Measurements from ENCODE around the gene H3-3A.

The H3-3A gene

DNA sequence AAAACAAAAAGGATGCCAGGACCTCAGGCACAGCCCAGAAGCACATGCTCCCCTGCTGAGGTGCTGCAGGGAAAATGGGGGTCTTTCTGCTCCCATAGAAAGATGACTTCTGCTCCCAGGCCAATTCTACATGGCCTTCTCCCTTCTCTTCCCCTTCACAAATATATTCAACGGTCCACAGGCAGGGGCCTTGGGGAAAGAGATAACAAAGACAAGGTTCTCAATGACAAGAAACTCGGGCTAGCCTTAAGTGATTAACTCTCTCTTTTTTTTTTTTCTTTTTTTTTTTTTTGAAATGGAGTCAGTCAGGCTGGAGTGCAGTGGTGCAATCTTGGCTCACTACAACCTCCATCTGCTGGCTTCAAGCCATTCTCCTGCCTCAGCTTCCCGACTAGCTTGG is 54.2 kb downstream of the H3-3A start:
- no peak for DNase-seq

DNA sequence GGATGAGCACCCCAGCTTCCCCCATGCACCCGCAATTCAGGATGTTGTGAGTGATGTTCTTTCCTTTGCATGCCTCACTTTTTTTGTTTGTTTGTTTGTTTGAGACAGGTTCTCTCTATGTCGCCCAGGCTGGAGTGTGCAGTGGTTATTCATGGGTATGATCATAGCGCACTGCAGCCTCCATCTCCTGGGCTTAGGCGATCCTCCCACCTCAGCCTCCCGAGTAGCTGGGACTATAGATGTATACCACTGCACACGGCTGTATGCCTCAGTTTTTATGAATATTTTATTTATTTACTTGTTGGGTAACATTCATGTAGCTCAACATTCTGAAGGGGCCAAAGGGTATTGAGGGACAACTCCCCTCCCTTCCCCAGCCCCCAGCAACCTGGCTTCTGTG is 54.8 kb downstream of the H3-3A start:
- DNase-seq = no peak

DNA sequence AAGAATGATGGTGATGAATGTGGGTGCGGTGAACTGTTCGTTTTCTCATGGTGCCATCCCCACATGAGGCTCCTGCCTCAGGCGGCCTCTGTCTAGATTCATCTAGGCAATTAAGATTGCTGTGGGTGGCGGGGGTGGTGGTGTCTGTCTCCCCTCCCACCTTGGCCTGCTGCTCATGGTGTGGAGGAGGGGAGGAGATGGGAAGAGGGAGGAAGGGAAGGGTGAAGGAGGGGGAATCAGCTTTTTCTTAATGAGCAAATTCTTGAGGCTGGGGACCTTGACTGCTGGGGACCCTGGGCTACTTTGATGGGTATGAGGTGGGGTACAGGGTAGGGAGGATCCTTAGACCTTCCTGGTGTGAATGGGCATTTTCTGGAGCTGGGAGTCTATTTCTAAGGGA is 55.8 kb downstream of the H3-3A start:
- no peak for DNase-seq

DNA sequence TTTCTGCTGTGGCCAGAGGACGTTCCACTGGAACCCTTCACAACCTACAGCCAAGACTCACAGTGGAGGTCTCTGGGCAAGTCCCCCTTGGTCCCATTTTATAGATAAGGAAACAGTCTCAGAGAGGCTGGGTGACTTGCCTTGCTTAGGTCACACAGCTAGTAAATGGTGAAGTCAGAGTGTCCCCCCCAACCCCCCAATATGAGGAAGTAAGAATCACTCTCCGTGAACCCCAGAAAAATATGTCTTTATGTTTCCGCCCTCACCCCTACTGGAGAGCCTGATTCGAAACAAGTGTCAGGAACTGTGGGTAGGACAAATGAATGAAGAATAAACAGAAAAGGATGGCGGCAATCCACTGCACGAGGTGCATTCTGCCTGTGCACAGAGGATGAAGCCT is 56.7 kb downstream of the H3-3A start:
- DNase-seq = no peak

DNA sequence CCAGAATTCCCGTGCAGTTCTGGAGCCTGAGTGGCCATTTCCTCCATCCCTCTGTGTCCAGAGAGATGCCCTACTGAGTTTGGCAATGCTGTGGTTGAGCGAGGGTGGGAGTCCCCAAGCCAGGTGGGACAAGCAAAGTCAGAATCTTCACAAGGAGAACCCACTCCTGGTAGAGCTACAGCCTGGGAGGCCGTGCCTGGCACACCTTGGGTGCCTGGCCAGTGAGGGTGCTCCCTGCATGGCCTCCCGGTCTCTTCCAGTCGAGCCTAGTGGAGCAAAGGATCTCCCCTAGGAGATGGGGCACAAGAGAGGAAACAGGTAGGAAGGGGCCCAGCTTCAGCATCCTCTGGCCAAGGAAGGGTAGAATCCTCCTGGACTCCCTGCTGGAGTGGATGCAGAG is 57.9 kb downstream of the H3-3A start:
- no peak for DNase-seq

DNA sequence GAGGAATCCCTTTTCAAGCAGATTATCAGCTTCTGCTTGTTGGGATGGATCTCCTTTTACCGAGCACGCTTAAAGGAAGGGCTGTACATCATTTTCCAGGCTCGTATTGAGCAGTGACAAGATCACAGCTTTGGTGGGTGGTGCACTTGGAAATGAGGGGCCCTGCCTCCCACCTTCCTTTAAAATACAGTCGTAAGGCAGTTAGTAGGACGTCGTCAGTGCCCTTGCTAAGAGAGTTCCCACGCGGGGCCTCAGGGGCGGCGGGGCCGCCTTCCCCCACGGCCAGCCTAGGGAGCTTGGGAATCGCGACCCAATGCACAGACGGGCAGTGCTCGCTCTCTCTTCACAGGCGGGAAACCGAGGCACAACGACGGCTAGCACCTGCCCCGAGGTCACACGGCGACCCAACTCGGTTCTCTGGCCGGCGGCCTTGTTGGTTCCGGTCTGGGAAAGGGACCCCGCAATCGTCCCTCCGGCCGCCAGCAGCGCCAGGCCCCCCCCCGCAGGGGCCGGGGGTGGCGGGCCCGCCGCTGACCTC is 58.6 kb downstream of the H3-3A start:
- DNase-seq = no peak

All from NK-92 treated with Interleukin-12 subunit alpha and Interleukin-12 subunit beta, amount 100 ng/mL, for 24 hours (cell line).